NCI-H187 (cell line): ENCODE data around the gene NBEA.
"Not testable (repeated sequence)": the region's sequence is repeated elsewhere in the genome, so short reads cannot be mapped to it uniquely, and the experiment has no call there.

Experiments
- DNase-seq, 2 experiments: peaks; one replicate each; lab custom pipeline; 2025; lab: John Stamatoyannopoulos, UW

The NBEA gene, protein sequence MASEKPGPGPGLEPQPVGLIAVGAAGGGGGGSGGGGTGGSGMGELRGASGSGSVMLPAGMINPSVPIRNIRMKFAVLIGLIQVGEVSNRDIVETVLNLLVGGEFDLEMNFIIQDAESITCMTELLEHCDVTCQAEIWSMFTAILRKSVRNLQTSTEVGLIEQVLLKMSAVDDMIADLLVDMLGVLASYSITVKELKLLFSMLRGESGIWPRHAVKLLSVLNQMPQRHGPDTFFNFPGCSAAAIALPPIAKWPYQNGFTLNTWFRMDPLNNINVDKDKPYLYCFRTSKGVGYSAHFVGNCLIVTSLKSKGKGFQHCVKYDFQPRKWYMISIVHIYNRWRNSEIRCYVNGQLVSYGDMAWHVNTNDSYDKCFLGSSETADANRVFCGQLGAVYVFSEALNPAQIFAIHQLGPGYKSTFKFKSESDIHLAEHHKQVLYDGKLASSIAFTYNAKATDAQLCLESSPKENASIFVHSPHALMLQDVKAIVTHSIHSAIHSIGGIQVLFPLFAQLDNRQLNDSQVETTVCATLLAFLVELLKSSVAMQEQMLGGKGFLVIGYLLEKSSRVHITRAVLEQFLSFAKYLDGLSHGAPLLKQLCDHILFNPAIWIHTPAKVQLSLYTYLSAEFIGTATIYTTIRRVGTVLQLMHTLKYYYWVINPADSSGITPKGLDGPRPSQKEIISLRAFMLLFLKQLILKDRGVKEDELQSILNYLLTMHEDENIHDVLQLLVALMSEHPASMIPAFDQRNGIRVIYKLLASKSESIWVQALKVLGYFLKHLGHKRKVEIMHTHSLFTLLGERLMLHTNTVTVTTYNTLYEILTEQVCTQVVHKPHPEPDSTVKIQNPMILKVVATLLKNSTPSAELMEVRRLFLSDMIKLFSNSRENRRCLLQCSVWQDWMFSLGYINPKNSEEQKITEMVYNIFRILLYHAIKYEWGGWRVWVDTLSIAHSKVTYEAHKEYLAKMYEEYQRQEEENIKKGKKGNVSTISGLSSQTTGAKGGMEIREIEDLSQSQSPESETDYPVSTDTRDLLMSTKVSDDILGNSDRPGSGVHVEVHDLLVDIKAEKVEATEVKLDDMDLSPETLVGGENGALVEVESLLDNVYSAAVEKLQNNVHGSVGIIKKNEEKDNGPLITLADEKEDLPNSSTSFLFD (N-terminal part only)

DNA sequence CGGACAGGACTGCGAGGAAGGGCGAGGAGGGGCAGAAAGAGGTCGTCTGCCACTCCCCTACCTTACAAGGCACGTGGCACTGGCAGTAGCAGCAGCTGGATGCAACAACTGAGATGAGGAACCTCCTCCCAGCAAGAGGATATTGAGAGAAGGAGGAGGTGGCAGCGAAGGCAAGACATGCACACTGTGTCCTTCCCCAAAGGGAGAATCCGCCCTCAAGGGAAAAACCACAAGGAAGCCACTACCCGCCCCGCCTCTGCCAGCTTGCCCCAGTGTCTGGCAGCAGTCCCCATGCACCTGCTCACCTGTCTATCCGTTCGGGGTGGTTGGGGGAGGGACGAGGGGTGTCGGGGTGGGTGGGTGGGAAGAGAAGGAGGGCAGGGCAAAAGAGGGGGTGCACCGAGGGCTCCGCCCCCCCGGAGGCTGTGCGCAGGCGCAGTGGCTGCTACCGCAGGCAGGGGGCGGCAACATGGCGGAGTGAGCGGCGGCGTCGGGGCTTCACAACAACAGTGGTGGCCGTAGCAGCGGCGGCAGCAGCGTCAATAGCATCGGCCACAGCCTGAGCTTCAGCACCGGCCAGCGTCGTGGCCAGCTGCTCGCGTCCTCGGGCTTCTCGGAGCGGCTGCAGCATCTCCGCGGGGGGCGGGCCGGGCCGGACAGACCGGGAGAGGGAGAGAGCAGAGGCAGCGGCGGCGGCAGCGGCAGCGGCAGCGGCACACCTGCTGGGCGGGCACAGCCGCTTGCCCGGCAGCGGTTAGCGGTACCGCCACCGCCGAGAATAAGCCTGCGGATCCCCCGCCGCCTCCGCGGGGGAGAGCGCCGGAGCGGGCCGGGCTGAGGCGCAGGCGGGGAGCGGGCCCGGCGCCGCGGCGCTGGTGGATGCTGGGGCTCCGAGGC lies at the start of gene NBEA:
Gene NBEA, plus strand, starts transcription at position 436 of the 897 bp plus-strand sequence. CDS start 551 bp downstream, outside the sequence.
- peak; percentile 81 to 84 for DNase-seq

DNA sequence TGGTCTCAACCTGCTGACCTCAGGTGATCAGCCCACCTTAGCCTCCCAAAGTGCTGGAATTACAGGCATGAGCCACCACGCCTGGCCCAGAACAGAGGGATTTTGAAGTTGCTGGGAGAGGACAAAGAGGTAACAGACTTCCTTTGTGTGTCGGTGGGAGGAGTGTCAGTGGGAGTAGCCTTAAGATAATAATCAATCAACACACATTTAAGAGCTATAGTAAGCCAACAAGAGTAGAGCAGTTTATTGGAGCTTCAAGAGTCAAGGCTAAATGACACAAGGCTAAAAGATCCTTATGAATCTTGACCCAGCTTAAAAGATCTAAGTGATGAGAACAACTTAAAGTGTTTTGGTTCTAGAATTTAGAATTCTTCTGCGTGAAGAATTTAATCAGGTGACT lies 47.3 kb upstream of the NBEA start:
- no peak for DNase-seq

DNA sequence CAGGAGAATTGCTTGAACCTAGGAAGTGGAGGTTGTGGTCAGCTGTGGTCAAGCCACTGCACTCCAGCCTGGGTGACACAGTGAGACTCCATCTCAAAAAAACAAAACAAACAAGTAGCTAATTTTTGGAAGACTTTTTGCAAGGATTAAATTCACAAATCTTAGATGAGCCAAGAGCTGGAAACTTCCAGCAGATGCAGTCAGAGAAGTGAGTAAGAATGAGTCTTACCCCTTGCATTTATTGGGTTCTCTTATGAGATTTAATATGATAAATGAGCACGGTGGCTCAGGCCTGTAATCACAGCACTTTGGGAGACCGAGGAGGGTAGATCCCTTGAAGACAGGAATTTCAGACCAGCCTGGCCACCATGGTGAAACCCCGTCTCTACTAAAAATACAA lies 44.9 kb upstream of the NBEA start:
- no peak for DNase-seq

DNA sequence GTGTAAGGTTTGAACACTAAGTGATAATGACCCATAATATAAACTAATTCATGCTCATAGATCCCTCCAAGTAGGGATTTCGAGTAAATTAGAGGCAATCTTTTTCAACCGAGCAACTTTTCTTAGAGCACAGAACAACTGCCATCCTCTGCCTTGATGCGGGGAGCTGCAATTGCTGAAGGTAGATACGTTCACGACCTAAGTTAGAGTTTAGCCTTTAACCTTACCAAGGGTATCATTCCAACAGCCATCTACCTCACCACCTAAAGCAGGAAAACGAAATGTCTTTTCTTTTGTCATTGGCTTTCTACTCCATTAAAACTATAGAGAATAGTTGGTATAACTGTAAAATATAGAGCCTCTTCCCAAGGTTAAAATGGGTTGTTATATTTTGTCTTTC lies 42.2 kb upstream of the NBEA start:
- DNase-seq: no peak

DNA sequence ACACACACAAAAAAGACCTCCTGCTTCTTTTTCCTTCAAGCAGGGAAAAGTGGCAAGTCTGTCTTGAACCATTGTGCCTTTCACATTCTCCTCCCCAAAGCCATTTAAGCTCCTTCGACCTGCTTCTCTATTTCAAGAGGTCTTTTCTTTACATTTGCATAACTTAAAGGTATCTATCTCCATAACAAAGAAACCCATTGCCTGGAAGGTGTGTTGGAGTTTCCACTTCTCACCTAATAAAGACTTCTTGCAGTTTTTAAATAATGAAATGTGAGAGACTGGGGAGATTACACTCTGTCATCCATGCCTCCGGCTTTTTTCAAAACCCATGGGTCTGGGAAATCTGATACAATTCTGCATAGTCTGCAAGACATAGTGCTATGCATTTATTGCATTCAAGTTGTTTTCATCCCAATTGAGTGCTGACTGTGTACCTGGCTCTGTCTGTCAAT lies 41.8 kb upstream of the NBEA start:
- no peak for DNase-seq

DNA sequence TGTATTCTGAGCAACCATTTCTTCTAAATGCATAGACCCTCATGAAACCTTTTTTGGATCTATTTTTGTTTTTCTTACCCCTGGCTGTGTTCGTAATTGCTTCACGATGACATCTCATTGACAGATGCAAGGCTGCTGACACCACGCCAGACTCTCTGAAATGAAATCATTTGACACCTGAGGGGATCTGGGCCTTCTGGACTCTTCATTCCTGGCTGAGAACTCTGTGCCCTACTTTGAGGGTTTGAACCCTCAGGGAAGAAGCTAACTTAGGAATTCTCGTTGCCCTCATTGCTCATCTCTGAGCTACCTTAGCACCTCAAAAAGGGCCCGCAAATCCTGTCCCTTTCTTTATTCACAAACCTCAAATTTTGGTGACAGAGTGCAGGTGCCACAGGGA lies 40.5 kb upstream of the NBEA start:
- DNase-seq: no peak

DNA sequence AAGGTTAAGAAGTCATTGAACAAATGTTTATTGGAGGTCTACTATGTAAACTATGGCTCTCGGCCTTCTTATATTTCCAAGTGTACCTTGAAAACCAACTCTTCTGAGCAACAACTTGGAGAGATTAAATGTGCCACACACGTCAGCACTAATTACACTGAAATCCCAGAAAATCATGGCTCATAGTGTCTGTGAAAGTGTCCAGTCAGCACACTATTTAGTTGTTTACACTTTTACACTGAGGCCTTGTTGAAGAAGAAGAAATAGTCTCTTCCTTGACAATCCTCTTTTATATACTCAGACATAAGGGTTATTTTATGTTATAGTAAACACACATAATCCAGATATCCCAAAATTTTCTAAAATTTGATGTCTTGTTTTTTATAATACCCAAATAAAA lies 30.9 kb upstream of the NBEA start:
- DNase-seq: no peak

DNA sequence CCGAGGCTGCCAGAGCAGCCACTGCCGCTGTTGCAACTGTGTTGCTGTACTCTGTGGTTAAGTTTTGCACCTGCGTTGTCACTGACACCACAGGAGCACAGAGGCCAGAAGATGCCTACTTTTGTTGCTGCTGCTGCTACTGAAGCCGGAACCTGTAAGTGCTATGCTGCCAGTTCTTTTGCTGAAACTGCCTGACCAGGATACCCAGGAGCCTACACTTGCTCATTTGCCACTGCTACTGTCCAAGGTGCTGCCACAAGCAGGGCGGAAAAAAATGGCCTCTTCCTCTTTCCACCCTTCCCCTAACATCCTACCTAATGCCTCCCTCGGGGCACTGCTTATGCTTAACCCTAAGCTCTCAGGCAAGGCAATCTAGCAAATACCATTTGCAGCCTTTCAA lies 29.0 kb upstream of the NBEA start:
- peak; percentile 32 for DNase-seq

DNA sequence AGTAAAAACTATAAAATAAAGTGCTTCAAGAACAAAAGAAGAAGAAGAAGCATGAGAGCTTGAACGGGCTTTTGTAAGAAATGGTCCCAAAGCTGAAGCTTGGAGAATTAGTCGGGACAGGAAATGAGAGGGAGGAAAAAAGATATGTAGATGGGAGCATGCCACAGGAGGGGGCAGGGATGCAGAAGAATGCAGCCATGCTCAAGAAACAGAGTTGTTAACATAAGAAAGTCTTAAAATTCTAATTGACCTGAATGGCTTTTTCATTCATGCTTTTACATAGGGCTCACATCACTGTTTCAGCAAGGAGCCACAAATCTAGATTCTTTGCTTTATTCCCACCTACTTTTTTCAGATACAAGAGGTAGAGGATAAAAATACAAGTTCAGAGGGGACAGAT lies 27.7 kb upstream of the NBEA start:
- no peak for DNase-seq

DNA sequence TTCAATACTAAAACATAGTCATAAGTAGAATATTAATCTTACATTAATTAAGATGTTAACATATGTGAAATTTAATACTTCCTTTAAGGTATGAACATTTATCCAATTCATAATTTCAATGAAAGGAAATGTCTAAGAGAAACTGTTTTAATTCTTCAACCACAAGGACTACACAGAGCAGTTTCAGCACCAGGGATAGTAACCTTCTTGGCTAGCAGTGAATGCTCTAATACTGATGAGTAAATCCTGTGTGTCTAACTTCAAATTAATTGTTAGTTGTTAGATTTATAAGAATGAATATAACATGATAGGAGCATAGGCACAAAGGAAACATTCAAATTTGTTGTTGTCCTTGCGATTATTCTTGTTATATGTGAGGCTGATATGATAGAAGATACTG lies 15.6 kb upstream of the NBEA start:
- no peak for DNase-seq

DNA sequence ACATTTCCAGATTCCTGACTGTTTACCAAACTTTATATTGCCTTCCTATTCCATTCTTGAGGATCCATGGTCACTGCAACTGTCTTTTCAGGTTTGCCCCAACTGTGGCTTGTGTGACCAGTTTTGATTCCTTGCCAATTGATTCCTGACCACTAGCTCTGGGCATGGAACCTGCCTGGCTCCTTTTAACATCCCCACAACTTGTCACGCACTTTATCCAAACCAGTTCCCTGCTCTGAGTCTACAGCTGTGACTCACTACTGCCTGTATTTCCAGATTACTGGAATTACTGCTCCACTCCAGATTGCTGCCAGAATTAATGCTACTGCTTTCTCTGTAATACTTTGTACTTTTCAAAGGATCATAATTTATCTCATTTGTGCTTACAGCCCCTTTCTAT lies 13.4 kb upstream of the NBEA start:
- DNase-seq: not testable (repeated sequence)

DNA sequence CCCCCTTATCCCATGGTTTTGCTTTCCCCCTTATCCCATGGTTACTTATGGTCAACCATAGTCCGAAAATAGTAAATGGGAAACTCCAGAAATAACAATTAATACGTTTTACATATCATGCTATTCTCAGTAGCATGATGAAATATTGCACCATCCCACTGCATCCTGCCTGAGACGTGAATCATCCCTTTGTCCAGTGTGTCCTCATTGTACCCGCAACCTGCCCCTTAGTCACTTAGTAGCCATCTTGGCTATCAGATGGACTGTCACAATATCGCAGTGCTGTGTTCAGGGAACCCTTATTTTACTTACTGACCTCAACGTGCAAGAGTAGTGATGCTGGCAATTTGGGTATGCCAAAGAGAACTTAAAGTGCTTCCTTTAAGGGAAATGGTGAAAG lies 10.5 kb upstream of the NBEA start:
- no peak for DNase-seq

DNA sequence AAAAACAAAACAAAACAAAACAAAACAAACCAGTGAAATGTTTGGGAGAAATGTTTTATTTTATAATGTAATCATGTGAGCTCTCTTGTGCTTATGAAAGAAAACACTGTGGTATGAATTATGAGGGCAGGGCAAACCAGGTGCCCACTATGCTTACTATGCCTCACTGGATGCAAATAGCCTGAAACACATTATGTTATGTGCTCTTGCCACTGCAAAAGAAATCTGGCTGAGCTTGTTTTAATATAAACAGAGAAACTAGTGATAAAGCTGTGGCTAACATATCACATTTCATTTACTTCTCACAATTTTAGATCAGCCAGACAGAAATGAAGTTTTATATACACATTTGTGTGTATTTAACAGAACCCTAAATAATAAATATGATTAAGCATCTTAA lies 8.7 kb upstream of the NBEA start:
- DNase-seq: peak; percentile 17 to 57

DNA sequence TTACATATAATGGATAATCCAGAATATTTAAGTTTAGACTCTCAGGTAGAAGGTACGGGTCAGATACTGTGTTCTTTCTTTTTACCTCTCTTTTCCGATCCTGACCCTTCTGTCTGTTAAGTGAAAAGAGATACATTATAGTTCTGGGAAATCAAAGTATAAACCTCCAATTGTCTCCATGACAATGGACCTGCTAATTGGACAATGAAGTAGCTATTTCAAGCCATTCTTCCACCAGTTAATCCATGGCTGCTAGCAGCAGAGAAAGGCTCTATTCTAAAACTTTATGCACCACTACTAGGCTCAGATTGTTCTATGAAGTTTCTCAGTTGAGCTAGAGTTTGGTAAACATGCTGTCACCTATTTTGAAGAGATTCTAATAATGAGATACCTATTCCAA lies 8.3 kb upstream of the NBEA start:
- no peak for DNase-seq

DNA sequence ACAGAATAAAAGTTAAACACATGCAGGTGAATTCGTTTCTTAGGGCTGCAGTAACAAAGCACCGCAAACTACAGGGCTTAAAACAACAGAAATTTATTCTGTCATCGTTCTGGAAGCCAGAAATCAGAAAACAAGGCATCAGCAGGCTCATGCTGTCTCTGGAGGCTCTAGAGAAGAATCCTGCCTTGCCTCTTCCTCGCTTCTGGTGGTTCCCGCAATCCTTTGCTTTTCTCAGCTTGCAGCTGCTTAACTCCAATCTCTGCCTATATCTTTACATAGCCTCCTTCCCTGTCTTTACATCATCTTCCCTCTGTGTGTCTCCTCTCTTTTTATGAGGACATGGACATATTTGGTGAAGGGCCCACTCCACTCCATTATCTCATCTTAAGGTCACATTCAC lies 6.2 kb upstream of the NBEA start:
- DNase-seq: no peak

DNA sequence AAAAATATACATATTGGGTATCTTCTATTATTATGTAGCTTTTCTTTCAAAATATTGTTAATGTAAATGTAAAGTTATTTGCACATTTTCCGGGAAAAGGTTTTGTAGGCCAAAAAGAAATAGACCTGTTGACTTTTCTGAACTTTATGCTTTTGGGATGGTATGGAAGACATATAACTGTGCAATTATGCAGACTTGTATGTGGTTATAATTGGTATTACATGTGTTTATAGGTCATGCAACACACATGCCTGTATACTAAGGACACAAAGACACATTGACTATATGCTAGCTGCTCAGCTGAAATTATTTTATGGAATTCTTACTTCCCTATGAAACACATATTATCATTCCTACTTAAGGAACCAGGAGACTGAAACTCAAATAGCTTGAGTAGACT lies 2.3 kb upstream of the NBEA start:
- no peak for DNase-seq

DNA sequence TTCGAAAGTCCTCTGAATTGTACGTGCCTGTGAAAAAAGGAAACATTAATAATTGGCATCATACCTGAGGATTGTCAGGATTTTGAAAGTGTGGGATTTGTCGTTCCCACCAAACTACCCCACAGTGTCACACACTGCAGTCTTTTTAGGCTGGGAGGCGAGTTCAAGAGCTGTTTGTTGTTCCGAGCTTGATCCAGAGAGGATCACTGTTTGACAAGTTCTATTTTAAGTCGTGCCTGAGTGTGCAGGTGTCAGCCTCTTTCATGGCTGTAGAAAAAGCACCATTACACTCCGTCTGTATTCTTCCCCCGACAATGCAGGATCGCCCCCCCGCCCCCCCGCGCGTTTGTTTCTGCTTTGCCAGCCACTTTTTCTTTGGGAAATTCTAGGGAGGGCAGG lies 635 bp upstream of the NBEA start:
- DNase-seq: peak in 1 of 2 experiments; percentile 81

DNA sequence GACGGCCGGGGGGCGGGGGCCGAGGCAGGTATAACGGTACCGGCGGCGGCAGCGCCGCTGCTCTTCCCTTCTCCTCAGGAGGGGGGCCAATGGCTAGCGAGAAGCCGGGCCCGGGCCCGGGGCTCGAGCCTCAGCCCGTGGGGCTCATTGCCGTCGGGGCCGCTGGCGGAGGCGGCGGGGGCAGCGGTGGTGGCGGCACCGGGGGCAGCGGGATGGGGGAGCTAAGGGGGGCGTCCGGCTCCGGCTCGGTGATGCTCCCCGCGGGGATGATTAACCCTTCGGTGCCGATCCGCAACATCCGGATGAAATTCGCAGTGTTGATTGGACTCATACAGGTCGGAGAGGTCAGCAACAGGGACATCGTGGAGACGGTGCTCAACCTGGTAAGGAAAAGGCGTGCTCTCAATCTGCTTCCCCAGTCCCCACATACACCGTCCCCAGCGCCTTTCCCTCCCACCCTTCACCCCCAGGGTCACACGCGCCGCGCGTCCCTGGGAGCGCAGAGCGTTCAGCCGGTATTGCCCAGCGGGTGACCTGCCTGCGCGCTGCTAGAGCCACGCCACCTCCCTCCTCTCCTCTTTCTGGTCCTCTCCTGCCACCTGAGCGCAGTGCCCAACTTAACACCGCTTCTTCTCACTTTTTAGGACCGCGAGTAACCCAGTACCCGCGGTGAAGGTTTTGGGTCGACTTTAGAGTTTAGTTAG lies 814 bp downstream of the NBEA start:
- DNase-seq: peak; percentile 17 to 37

DNA sequence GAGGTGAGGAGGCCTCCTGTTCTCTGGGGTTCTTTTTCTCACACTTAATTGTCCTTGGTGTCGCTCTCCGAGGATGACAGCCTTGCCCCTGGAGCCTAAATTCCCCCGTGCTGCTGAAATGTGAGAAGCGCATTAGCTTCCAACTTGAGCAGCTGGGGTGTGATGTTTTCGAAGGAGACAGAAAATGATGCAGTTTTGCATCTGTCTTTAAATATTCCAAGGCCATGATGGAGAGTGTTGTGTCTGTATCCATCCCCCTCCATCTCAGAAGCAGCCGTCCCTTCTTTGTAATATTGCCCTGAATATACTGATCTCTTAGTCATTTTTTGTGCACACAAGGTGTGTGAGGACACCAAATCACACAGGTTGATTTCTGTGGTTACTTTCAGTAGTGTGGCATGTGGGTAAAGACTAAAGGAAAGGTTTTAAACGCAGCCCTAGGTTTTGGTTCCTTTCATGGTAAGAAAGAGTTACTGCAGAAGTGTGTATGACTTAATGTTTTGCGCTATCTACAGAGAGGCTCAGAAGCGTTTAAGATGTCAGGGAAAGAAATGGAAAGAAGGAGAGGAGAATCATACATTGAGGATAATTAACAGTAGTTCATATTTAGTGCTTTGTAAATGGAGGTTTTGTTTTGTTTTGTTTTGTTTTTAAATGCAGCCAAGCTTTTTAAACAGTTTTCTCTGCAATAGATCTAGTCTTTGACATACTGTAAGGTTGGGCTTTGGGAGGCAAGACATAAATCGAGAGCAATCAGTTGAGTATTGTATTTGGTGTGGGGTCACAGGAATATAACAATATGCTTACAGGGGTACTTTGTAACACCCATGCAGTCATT lies 1.6 kb downstream of the NBEA start:
- DNase-seq: no peak

DNA sequence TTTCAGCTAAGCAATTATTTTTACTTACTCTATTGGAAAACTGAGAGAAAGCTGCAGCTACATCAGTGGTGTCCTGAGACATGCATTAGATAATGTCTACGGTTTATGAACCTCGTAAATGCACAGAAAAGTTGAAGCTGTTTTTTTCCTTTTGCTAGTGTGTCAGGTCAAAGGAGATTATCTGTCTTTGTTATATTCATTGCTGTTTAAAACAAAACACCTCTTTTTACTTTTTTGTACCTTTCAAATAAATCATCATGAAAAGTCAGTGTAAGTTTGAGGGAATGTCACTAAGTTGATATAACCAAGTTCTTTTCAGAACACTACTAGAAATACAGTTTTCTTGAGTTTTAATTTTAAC lies 2.2 kb downstream of the NBEA start:
- no peak for DNase-seq
